ENCODE results near the gene HOXA7. TPM values are rescaled to one million over a fixed set of nuclear protein-coding genes. Genes with fewer than 3 reads are reported as not detected.

The HOXA7 gene
- total RNA-seq, 4 donors from 2014 or later, result 2.8 to 4.3 (median 3.6) TPM

GRCh38 chr7:27119412-27119911, 37.0 kb downstream of the HOXA7 start:
- no peak for TF ChIP-seq CTCF (IDR thresholded peaks at IDR 0.05; ENCODE audit: low read depth)

- no peak for TF ChIP-seq CTCF (IDR thresholded peaks at IDR 0.05; ENCODE audit: low read depth)
Observed at GRCh38 chr7:27118580-27118979, 37.9 kb downstream of the HOXA7 start.

- TF ChIP-seq CTCF (IDR thresholded peaks at IDR 0.05; ENCODE audit: low read depth), result no peak
Observed at GRCh38 chr7:27117887-27118491, 38.5 kb downstream of the HOXA7 start.

- TF ChIP-seq CTCF (IDR thresholded peaks at IDR 0.05; ENCODE audit: low read depth), result no peak
Observed at GRCh38 chr7:27116962-27117886, 39.3 kb downstream of the HOXA7 start.

GRCh38 chr7:27116031-27116961, 40.2 kb downstream of the HOXA7 start:
- TF ChIP-seq CTCF (IDR thresholded peaks at IDR 0.05; ENCODE audit: low read depth), result no peak

GRCh38 chr7:27115221-27116026, 41.1 kb downstream of the HOXA7 start:
- TF ChIP-seq CTCF (IDR thresholded peaks at IDR 0.05; ENCODE audit: low read depth), result no peak

All from subcutaneous adipose tissue (tissue), 4 donors.